Effector CD4-positive, alpha-beta T cell (primary cell): ENCODE data around the gene BEND7.

ENCODE experiments used
- DNase-seq: peaks from one replicate; pipeline ENCODE4 v3.0.0-alpha.2; 2020

BEND7 gene

DNA sequence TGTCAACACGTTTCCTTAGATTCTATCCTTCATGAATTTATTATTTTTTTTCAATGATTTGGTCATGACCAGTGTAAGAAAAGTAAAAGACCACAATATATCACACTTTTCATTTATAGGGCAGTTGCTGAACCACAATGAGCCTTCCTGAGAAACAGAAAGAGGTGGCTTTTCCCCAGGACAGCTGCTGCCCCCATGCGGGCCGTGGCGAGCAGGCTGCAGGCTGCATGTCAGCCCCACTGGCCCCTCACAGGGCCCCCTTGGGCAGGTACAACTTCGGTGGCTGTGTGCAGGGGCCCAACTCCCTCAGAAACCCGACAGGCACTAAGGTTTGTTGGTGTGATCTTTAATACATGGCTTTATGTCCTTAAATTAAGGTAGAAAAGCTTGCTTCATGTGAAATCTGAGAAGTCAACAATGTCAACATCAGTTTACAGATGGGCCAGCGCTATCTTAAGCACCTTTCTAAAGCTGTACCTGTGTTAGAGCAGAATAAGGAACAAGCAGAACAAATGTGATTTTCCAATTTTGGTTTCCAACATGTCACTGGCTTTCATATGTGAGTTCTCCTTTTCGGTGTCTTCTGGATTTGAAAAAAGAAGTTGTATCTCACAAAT lies 10.6 kb downstream of the BEND7 start:
- DNase-seq: no peak

DNA sequence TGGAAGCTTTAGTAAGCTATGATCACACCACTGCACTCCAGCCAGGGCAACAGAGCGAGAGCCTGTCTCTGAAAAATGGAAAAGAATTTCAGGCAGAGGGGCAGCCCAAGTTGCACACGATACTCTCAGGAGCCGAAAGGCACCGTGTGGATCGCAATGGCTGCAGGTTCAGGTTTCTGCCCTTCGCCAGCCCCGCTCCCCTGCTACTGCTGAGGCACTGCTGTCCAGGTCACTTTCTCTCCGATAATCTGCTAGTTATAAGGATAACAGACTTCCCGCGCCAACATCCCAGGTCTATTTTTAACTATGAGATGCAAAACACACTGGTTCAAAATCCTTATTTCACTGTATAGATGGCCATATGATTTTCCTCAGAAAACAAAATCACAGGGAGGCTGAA lies 11.1 kb downstream of the BEND7 start:
- DNase-seq: no peak

DNA sequence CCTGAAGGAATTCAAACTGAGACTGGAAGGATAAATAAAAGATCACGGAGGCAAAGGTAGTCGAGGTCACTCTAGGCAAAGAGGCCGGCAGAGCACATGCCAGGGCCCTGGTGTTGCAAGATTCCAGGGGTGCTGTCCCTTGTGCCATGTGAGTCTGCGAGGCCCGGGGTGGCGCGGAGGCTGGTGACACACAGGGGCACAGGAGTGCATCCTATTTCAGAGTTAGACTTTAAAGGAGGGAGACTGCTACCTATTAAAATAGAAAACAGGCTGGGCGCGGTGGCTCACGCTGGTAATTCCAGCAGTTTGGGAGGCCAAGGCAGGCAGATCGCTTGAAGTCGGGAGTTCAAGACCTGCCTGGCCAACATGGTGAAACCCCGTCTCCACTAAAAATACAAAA lies 12.6 kb downstream of the BEND7 start:
- DNase-seq: no peak

DNA sequence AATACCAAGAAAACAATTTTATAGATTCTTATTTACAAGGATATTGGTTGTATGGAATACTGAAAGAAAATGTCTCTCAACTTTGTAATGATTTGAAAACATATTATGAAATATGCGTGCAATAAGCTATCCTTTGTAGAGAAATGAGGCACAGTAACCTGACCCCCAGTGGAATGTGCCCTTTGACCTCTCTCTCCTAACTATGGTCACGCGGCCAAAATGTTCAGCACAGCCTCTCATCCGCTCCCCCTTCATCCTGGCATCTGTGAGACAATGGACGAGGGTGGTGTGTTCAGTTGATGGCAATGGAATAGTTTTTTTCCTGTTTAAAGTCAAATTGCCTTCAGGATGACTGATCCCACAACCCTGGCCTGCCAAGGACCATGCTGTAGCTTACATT lies 13.3 kb downstream of the BEND7 start:
- no peak for DNase-seq

DNA sequence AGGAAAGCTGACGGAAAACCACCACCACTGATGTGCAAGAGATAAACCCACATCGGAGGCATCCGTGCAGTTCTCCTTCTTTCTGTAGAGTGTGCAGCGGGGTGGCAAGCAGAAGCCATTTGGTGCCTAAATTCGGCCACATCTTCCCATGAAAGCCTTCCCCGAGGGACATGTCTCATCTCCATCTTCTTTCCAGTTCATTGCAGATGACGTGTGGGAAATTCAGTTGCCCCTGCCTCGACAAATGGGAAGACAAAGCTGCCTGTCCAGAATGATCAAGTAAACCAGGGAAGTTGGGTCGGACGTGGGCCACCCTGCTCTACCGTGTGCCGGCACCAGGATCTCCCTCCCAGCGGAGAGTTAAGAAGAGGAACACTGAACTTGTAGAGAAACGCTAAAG lies 14.5 kb downstream of the BEND7 start:
- DNase-seq: no peak

DNA sequence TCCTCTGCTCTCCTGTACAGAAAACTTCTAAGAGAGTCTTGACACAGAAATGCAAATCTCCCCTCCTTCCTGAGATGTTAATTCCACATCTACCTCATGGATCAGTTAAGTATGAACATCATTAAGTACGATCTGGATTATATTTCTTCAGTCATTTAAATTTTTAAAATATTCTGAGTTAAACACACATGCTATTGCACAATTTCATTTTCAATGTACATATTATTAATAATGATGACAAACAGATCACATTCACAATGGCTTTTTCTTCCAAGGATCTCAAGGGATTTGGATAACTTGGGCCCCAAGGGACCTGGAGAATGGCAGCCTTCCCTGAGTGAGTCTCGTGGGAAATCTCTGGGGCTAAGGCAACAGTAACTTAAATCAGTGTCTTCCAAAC lies 16.2 kb downstream of the BEND7 start:
- DNase-seq: no peak

DNA sequence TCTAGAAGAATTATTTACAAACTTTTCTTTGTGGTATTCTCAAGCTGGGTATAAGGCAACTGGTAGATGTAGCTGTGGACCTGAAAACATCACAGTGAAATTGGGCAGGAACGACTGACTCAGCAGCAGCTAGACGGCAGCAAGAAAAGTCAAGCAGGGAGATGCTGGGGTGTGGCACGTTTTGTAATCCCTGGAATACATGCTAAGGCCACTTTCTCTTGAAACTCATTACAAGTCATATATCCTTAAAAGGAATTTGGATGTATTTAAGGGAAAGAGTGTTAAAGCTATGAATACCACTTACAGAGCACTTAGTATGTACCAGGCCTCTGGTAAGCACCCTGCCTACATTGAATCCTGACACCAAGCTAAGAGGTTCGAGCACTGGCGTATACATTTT lies 17.4 kb downstream of the BEND7 start:
- no peak for DNase-seq

DNA sequence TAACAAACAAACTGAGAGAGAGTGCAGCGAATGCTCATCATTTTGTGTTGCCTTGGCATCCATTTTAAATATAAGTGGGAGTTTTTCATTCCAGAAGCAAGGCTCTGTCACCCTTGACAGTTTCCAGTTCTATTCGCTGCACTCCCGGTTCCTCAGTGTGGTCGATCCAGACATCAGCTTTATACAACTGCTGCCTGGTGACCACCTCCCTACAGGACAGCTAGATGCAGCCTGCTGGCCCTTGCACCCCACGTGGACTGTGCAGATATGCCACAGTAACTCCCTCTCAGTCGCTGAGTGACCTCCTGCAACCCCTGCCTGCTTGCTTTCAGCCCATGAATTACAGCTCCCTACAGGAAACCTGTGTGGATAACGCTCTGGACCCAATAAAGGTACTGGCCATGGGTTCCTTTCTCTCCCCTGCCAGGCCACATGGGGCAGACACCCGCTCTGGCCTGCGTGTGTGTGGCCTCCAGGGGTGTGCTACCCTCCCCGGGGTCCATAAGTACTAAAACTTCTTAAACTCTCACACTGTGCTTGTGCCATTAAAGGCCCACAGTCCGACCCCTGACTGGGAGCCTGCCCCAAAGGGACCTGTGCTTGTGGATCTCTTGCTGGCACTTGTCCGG lies 23.6 kb downstream of the BEND7 start:
- no peak for DNase-seq

DNA sequence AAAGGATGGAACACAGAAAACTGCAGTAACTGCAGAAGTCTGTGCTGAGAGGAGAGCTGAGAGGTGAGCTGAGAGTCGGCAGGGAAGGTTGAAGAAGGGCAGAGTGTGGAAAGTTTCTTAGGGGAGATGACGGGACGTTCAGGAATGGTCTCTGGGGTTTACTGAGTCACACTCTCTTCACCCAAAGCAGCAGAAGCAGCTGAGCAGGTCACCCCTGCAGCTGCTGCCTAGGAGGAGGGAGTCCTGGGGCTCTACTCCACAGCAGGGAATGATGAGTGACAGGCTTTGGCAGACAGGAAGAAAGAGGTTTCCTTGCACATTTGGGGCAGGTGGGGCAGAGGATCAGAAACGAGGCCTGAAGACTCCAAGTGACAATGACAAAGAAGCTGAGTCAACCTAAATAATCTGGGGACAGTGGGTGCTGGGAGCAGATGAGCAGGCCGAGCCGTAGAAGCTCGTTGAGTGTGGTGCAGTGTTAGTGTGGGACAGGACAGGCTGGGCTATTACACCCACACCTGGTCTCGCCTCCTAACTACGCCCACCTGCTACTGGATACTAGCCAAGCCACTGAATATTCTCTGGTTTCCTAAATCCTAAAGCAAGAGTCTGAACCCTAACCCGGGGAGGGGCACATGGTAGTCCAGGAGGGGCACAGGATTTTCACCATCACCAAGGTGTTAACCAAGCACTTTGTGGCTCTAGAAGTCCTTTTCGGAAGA lies 24.9 kb downstream of the BEND7 start:
- no peak for DNase-seq

DNA sequence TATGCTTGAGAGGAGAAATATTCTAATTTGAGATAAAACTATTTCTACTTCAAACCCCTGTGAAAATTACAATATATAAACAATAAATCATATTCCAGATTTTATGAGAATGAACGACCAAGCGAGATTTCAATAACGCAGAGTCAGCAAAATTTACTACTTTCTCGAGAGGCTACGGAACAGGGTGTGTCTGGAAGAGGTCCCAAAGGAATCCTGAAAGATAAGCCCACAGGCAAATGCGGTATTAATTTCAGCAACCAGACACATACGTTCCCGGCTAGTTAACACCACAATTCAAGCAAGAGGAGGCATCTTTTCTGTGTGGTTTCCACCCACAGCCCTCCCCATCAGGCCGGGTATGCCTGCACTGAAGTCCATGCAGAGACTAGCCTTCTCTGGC lies 26.4 kb downstream of the BEND7 start:
- DNase-seq: no peak

DNA sequence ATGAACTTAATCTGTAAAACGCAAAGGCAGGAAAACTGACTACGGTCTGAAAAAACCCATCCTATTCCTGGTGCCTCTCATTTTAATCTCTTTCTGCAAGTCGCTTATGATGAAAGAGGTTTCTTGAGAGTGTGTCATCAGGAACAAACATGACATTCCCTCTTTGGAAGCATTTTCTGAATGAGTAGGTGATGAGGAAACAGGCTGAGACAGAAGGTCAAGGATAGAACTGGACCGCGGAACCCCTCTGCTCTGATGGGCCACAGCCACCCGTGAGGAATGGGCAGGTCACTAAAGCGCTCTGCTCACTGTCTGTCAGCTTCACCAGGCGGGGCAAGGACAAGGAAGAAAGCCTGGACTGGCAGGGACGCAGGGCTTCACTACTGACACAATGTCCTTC lies 28.6 kb downstream of the BEND7 start:
- no peak for DNase-seq

DNA sequence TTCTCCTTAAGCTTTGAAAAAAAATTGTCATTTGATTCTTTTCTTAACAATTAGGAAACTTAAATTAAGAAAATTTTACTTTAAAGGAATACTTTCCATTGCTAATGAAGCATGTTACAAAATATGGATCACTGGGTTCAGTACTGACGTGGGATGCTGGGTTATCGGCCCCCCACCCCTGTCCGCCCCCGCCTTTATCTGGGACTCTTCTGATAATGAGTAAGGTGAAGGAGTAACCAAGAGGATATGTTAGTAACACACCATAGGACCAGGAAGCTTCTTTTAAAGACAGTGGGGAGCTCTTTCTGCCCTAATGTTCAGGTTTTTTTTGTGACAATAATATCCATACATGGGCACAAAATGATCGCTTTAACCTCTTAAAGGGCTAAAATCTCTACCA lies 29.7 kb downstream of the BEND7 start:
- no peak for DNase-seq

DNA sequence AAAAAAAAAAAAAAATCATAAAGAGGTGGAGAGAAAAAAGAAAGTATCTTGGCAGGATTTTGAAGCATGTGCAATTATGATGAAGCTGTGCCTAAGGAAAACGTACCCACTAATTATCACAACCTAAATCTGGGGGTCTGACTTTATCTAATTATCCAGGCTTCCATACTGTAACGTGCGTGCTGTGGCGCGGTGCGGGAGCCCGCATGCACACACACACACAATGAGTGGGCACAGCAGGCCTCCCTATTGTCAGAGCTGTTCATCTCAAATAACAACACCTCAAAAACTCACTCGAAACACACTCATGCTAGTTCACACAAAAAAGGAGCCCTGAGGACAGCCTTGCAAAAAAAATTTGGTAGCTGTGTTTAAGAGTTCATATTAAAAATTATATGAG lies 31.9 kb downstream of the BEND7 start:
- no peak for DNase-seq

DNA sequence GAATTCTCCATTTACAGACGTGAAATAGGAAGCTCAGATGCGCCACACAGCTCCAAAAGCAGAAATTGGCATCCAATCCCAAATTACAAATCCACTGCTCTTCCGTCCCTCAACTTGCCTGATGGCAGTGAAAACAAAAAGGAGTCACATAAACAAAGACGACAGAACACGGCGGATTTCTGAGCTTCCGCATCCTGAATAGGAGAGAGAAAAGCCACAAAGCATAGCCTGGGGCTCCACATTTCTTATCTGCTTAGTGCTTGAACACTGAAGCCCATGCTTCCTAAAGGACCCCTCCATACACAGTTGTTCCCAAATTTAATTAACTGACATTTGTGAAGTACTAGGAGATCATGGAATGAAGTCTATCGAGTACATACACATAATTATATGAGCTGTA lies 32.6 kb downstream of the BEND7 start:
- DNase-seq: no peak

DNA sequence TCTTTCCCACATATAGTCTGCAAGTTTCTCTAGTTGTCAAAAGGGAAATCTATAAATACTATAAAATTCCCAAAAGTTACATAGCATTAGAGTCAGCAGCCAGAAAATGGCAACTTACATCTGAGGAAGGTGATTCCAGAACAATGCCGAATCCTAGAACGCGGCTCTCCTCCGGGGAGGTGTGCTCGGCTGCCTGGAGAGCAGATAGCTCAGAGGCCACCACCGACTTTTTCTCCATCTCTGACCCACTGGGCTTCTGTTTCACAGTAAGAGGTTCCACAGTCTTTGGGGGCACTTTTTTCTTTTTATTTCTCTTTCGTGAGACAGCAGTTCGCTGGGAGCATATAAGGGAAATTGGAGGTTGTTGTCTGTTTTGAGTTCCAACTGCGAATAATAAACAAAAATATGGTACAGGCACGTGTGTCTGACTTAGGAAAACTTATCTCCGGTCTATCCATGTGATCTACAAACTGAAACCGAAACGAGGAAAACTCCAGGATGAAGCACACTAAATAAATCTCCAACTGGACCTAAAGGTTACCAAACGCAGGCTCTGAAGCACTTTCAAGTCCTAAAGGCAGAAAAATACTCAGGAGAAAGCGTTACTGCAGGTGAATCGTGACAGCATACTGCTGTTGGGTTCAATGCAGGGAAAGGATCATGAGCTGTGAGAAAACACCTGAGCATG lies 36.2 kb downstream of the BEND7 start:
- no peak for DNase-seq

DNA sequence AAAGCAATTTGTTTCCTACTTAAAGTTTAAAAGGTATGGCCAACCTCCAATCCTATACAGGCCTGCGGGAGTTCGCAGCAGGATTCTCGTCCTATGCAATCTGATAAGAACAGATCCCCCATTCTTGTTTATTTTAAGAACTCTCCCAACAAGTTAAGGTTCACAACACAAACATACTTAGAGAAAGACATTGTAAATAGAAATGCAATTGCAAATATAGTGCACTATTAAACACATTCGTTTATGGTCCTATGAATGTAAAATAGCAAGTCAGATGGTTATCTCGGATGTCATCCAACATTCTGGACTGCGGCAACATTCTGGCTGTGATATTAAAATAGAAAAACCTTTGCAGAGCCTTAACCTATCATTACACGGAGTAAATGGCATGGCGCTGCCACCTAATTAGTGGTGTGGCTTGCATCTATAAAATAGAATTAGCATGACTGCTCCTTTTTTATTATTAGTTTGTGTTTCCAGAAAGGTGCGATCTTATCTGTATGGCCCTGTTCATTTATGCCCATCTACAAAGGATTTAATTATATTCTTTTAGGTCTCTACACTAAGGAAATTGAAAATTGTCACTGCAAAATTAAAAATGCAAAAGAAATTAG lies 37.0 kb downstream of the BEND7 start:
- no peak for DNase-seq

DNA sequence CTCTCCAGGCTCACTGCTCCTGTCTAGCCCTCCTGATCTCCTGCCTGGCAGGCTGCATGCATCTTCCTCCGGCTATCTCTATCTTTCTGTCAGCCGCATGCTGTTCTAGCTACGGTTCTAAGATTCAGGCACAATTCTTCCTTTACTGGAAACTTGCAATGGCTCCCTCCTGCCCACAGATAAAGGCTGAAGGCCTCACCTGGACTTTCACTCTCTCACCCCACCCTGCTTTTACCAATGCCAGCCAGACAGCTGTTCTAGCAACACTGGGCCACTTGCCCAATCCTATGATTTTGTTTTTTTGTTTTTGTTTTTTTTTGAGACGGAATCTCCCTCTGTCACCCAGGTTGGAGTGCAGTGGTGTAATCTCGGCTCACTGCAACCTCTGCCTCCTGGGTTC lies 38.3 kb downstream of the BEND7 start:
- DNase-seq: no peak

DNA sequence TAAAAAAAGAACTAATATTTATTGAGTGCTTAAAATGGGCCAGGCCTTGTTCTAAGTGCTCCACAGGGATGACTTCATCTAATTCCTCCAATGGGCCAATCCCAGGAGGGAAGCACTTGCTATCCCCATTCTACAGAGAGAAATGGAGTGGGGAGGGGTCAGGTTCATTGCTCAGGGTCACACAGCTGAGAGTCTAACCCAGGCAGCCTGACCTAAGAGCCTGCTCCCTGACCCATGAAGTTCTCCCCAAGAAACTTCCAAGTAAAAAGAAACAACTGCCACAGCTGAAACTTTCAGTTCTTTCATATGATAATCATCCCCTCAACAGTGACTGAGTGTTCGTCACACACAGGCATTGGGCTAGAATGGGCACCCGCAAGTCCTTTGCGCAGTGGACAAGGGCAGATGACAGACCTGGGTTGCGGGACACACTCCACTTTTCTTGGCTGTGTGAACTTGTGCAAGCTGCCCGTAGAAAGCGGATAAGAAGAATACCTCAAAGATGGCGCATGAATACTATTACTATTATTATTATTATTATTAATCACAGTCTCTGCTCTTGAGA lies 39.7 kb downstream of the BEND7 start:
- no peak for DNase-seq

DNA sequence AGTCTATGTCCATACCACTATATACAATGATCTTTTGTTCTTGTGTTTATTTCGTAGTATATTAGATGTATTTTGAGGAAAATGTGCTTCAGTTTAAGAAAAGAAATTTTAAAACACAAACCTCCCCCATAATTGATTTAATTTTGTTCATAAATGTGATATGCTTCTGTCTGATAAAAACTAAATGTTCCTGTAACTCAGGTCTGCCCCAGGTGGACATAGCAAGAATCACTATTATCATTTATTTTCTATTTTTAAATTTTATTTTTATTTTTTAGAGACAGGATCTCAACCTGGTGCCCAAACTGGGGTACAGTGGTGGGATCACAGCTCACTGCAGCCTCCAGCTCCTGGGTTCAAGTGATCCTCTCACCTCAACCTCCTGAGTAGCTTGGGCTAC lies 43.2 kb downstream of the BEND7 start:
- DNase-seq: no peak

DNA sequence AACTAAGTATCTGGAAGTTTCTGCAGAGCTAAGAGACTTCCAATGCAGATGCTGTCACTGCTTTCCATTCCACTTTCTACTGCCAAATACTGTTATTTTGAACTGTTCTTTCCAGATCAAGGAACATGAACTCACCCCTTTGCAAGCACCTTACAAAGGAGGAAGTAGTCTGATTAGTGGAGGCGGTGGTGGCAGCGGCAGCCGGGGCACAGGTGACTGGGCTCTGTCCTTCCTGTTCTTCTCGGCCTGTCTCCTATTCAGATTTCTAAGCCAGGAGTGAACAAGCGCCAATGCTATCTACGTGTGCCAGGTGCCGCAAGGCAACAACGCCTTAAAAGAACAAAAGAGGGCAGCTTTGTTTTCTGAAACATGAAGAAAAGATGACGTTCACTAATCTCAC lies 44.9 kb downstream of the BEND7 start:
- no peak for DNase-seq

DNA sequence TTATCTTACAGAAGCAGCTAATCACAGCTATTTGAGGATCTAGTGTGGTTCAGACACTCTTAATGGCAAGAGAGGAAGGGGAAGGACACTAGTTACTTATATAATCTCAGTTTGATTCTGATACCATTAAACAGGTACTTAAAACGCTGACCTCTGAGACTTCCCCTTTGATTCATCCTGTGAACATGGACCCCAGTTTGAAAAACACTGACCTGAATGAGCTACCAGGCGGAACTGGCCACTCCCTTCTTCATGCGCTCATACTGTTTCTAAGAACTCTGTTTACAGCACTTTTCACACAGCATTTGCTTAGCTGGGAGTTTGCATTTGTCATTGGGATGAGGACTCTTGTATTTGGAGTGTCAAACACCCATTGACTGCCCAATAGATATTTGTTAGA lies 45.7 kb downstream of the BEND7 start:
- no peak for DNase-seq

DNA sequence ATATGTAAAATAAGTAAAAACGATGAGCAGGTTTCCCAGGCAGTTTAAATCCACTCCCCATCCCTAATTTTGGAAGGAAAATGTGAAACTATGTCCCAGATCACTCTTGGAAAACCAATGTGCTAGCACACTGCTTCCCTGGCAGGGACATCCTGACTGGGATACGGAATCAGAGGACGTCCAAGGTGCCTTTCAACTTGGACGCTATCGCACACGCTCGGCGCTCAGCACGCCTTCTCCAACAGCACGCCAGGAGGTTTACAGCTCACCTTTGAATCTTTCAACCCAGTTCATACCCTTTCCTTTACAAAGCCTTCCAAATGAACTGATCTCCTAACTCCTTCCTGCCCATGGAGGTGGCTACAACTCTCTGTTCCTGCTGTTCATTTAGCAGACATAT lies 47.1 kb downstream of the BEND7 start:
- DNase-seq: no peak

DNA sequence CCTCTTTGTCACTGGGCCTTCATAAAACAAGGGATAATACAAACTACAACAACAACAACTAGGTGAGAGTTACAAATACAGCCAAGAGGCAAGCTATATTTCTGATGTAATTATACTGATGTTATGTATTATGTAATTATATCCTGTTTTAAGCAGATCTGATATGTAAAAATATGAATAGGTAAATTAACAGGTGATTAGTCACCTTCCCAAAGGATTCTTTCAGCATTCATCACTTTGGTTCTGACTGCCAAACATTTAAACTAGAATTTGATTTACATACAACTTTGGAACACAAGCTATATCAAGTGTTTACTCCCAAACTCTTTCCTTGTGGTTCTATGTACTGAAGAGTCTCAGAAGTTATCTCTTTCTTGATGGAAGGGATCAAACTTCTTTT lies 53.7 kb downstream of the BEND7 start:
- DNase-seq: no peak
